SU-DHL-6 (cell line): ENCODE data around the gene MAP2K5.

ENCODE experiments used
- EZH2phosphoT487 ChIP-seq: fragments of 200-600 bp; sonication (generic), shearing (Covaris generic); conservative IDR thresholded peaks from 2 replicates; pipeline ENCODE4 v1.6.1; 2018; ENCODE audit warnings: mild to moderate bottlenecking, antibody characterized with exemption, low read length, moderate library complexity, mixed read lengths
- TF ChIP-seq, protein P1 (sequence below): fragments of 200-600 bp; sonication (generic); IDR thresholded peaks from one replicate; pipeline ENCODE4 v1.5.1; 2017; ENCODE audit warnings: antibody characterized with exemption, mild to moderate bottlenecking, low read length, moderate library complexity; ENCODE audit not compliant: insufficient read depth, poor library complexity, severe bottlenecking

DNA sequence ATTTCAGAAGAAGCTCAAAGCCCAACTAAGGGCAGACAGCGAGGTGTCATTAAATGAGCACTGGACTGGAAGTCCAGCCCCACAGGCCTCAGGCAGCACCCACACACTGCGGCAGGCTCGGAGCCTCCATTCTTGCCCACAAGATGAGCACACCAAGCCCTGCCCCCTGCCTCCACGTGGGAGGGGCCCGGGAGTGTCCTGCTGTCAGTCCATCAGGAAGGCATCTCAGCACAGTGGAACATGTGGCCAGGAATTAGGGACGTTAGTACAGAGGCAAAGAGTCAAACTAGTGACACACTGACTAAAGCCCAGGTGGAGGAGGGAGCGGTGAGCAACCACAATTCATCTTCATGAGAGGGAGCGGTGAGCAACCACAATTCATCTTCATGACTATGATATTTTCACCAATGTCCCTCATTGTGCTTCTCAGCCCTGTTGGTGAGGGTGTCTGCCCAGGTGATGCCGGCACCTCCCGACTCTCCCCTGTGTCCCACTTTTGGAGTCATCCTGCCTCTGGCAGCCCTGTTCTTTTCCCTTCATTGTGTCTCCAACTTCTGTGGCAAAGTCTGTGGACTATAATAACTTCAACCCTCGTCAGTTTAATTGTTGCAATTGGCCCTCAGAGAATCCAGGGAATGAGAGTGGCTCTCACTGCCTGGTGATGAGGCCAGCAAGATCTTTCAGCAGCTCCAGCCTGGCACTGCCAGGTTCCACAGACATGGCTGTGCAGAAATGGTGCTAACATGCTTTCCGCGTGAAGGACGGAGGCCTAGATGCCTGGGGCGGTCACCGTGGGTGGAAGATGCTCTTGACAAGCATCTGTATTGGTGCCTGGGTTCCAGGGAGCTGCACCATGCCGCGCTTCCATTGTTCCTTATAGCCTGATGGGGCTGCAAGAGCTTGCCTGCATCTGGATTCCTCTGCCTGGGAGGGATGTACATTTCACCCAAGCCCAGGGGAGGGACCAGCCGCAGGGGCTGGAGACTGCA is 259.7 kb downstream of the MAP2K5 start:
- TF ChIP-seq, protein P1, sequence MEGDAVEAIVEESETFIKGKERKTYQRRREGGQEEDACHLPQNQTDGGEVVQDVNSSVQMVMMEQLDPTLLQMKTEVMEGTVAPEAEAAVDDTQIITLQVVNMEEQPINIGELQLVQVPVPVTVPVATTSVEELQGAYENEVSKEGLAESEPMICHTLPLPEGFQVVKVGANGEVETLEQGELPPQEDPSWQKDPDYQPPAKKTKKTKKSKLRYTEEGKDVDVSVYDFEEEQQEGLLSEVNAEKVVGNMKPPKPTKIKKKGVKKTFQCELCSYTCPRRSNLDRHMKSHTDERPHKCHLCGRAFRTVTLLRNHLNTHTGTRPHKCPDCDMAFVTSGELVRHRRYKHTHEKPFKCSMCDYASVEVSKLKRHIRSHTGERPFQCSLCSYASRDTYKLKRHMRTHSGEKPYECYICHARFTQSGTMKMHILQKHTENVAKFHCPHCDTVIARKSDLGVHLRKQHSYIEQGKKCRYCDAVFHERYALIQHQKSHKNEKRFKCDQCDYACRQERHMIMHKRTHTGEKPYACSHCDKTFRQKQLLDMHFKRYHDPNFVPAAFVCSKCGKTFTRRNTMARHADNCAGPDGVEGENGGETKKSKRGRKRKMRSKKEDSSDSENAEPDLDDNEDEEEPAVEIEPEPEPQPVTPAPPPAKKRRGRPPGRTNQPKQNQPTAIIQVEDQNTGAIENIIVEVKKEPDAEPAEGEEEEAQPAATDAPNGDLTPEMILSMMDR = no peak
- no peak for TF ChIP-seq EZH2phosphoT487
